HG03354 (cell line): Measurements from ENCODE around the gene PTGIS.
"Not testable (repeated sequence)": the region's sequence is repeated elsewhere in the genome, so short reads cannot be mapped to it uniquely, and the experiment has no call there.

Source experiments
- ATAC-seq: cut with Tn5 transposase; IDR thresholded peaks from one replicate; pipeline ENCODE4 v1.9.1; 2021; ENCODE audit warnings: mild to moderate bottlenecking; ENCODE audit not compliant: unreplicated experiment, poor library complexity, severe bottlenecking

PTGIS gene

GRCh38 chr20:49581482-49581881 is 13.5 kb upstream of the PTGIS start:
- ATAC-seq, result no peak

- no peak for ATAC-seq
Observed at GRCh38 chr20:49580813-49581174, 12.9 kb upstream of the PTGIS start.

- no peak for ATAC-seq
Observed at GRCh38 chr20:49579874-49580812, 12.2 kb upstream of the PTGIS start.

DNA sequence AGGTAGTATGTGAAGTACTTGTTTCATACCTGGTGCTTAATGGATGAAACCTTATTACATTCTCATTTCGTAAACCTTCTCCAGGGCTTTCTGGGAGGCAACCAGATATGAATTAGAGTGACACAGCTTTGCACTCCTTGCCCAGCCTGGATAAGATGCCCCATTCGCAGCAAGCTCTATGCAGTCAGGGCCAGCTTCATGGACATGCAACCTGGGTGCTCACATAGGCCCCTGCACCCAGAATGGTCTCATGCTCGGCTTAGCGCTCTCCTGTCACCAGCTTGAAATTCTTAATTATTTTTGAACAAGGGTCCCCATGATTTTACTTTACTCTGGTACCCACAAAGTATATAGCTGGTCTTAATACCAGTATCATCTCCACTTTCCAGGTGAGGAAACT is 11.3 kb upstream of the PTGIS start:
- no peak for ATAC-seq

- no peak for ATAC-seq
Observed at GRCh38 chr20:49578436-49578835, 10.5 kb upstream of the PTGIS start.

DNA sequence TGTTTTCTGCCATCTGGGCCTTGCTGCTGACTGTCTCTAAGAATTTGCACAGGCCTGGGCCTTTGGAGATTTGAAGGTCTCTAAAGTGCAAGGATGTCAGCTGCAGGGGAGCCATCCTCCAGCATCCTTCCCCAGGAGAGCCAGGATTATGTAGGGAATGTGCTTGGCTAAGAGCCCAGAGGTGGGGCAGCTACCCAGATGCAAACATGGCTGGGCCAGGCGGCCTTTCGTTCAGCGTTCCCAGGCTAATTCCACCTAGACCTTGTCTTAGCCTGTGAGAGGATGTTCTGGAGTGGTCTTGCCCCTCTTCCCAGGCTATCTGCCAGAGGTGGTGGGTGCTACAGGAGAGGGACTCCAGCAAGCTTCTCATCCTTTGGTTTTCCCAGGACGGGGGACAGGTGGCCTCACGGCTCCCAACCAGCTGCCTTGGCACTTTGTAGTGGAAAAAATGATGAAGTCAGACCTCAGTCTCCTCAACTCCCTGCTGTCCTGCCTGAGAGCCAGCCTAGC is 7.7 kb upstream of the PTGIS start:
- ATAC-seq, result no peak

DNA sequence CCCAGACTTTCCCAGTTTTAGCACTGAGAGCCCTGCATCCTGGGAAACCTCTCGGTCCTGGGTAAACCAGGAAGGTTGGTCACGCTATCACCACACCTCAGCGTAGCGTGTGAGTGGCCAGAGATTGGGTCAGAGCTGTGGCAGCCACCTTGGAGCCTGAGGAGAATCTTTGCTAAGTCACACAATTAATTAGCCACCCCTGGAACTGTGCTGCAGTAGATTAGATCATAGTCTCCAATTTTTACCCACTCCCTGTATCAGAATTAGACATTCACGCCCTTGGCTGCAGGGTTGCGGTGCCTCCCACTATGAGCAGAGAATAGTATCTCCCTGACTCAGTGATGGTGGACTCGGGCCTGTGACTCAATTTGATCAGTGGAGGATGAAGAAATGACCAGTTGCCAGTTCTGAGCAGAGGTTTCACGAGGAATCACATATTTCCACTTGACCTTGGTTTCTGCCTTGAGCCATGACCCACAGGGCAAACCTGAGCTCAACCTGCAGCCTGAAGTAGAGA is 6.0 kb upstream of the PTGIS start:
- no peak for ATAC-seq

DNA sequence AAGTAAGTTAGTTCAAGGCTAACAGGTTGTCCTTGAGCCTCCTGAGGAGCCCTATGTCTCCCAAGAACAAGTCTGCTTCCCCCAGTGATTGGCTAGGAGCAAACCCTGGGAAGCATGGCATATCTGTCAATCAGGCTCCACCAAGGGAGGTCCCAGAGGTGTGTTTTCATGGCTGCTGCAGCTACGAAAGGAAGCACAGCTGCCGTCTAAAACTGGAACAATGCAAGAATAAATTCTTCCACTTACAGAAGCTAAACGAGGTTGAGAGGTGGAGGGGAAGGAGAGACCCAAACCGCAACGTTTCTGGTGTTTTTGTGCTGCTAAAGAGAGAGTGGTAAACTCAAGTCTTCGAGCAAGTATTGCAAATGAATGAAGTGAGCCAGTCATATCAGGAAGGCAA is 4.9 kb upstream of the PTGIS start:
- no peak for ATAC-seq

DNA sequence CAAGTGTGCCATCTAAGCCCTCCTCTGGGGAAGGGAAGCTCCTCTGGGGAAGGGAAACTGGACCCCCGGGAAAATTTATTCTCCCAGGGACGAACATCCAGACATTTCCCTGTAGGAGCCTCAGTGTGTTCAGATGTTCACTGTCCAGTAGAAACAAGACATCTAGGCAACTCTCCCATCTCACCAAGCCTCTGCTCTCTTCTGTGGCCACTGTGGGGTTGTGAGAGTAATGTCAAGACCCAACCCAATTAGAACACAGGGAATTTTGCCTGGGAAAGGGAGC is 3.6 kb upstream of the PTGIS start:
- no peak for ATAC-seq

DNA sequence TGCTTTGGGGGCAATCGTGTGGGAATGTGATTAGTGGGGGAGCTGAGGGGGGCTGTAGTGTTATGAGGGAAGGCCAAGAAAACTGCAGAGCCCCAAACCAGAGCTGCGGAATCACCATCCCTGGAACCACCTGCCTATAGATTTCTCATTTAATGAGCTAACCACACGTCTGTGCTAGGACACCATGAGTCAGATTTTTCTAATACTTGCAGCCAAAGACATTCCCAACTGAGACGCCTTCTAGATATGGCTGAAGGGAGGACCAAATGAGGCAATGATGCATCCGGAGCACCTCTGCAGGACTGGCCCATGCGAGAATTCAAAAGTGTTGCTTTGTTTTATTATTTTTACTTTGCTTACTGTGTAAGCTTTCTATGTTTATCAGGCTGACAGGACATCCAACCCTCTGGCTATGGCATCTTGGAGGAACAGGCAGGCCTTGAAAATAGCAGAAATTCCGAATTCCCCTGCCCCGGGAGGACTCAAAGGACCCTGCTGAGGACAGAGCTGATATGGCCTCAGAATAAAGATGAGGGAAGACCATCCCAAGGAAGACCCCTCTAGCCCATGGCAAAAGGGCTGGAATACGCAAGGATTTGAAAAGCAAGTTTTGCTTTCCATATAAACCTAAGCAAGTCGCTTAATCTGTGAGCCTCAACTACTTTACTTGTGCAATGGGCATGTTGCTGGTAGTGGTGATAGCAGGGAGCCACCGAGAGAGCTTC is 3.1 kb upstream of the PTGIS start:
- ATAC-seq, result no peak

- ATAC-seq, result no peak
Observed at GRCh38 chr20:49570161-49570827, 2.4 kb upstream of the PTGIS start.

DNA sequence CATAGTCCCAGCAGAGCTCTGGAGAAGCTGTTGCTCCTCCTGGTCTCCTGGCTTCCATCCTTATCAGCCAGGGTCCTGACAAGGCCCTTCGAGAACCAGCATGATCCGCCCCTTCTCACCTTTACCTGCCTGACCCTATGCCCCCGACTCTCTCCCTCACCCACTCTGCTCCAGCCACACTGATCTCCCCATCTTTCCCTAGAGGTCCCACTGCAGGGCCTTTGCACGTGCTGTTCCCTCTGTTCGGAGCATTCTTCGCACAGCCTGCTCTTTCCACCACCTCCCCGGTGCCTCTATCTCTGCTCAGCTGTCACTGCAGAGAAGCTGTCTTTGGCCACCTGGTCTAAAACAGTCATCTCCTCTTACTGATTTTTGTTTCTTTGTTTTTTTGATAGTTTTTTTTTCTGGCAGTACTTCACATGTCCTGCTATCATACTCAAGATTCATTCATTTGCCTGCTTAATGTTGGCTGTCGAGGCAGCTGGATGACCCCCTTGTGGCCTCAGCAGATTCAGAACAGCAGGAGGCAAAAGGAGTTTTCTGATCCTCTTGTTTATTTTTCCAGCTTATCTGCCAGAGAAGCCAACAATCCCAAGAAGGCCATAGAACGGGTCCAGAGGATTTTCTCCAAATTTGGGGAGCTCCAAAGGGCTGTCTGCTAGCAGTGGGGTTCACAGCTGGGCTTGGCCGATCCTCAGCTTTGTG is 1.6 kb upstream of the PTGIS start:
- ATAC-seq, result no peak

DNA sequence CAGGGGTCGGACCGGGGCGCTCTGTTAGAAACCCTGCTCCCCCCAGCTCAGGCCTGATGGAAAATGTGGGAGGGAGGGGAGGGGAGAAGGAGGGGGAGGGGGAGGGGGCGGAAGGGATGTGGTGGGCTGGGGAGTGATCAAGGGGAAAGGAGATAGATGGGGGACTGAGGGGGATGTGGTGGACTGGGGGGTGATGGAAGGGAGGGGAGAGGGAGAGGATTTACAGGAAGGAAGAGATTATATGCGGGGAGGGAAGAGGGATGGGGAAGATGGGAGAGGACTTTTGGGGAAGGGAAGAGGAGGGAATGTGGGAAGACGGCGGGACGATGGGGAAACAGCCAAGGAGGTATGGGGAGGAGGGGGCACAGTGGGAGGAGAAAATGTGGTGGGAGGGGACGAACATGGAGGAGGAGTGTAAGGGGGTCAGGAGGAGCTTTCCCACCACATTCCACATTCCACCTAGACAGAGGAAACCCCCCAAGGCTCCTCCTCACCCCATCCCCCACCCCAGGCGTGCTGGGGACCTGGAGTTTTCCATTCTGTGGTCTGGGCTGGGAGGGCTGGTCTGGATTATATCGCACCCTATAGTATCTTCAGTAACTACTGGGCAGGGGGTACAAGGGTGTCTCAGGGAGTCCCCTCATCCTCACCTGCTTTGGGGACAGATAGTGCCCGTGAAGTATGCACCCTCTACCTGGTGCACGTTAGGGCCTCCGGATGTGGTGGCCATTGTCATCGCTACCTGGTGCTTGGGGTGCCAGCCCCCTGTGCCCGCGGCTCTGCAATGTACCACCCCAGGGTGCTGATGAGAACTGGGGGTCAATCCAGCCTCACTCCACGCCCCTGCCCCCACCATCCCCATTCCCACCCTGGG is 578 bp upstream of the PTGIS start:
- no peak for ATAC-seq

- no peak for ATAC-seq
Observed at GRCh38 chr20:49566401-49567364, 1.3 kb downstream of the PTGIS start.

DNA sequence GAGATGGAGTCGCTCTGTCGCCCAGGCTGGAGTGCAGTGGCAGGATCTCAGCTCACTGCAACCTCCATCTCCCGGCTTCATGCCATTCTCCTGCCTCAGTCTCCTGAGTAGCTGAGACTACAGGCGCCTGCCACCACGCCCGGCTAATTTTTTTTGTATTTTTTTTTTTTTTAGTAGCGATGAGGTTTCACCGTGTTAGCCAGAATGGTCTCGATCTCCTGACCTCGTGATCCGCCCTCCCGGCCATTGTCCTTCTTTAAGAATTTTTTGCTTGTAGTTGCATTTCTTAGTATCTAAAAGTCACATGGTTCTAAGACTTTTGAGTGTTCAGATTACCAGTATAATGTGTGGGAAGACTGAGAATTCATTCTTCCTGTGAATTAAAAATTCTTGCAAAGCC is 2.9 kb downstream of the PTGIS start:
- not testable (repeated sequence) for ATAC-seq

GRCh38 chr20:49563015-49563980 is 4.6 kb downstream of the PTGIS start:
- ATAC-seq, result no peak
